Endothelial cell of umbilical vein (primary cell): ENCODE results near the gene PKN1. TPM values are rescaled to one million over a fixed set of nuclear protein-coding genes. Genes with fewer than 3 reads are reported as not detected.

Experiments
- BruUV-seq: library from RNA; stranded (reverse); fragments of 400-500 nt; replicated peaks from 2 replicates; lab custom pipeline; 2021; lab: Mats Ljungman, UMichigan
- CTCF ChIA-PET: fragments of 300-600, 350-600 bp; sonication (Branson Sonifier 250); formaldehyde crosslinking; loops from one replicate; lab custom pipeline; 2021; ENCODE audit warnings: antibody characterized with exemption, inconsistent platforms; lab: Charles Lee
- POLR2A ChIA-PET: fragments of 300-600, 350-600 bp; sonication (Branson Sonifier 250); formaldehyde crosslinking; loops from one replicate; lab custom pipeline; 2021; ENCODE audit warnings: antibody characterized with exemption, inconsistent platforms; lab: Charles Lee
- DNase-seq: peaks from one replicate; pipeline ENCODE4 v3.0.0-alpha.2; 2011; ENCODE audit warnings: low read depth, low spot score
- FAIRE-seq: peaks from 2 replicates; lab custom pipeline; 2011; peaks lifted over from hg19 to GRCh38; lab: Jason Lieb, UNC
- H2AFZ ChIP-seq: 2 replicates; pipeline ENCODE4 v1.6.0; 2012; ENCODE audit warnings: low read depth, low read length, control low read depth, inconsistent platforms
- H3K27ac ChIP-seq: 2 replicates; pipeline ENCODE4 v1.5.1; 2011; ENCODE audit warnings: low read depth, mild to moderate bottlenecking, control low read depth, low read length, moderate library complexity; ENCODE audit not compliant: insufficient read depth
- H3K27me3 ChIP-seq, 2 experiments: 2 replicates each; pipeline versions ENCODE4 v1.6.0 to v1.6.1; 2011; ENCODE audit warnings: low read length in 2 of 2, mixed read lengths in 1 of 2; ENCODE audit not compliant: control insufficient read depth in 2 of 2, insufficient read depth in 2 of 2
- H3K36me3 ChIP-seq, 2 experiments: 2 replicates in 1 of 2; 3 replicates in 1 of 2; pipeline ENCODE4 v1.5.1; 2011; ENCODE audit warnings: low read length in 2 of 2, mild to moderate bottlenecking in 1 of 2, moderate library complexity in 1 of 2; ENCODE audit not compliant: control insufficient read depth in 2 of 2, insufficient read depth in 2 of 2; ENCODE audit errors: extremely low read depth in 1 of 2
- H3K4me1 ChIP-seq: 3 replicates; pipeline ENCODE4 v1.5.1; 2011; ENCODE audit warnings: mild to moderate bottlenecking, low read length; ENCODE audit not compliant: control insufficient read depth, insufficient read depth; ENCODE audit errors: extremely low read depth
- H3K4me2 ChIP-seq: 2 replicates; pipeline ENCODE4 v1.6.1; 2011; ENCODE audit warnings: low read length, control low read depth, mixed read lengths; ENCODE audit not compliant: insufficient read depth
- H3K4me3 ChIP-seq, 3 experiments: fragments of 200-600 bp in 1 of 3; sonication (generic), shearing (Covaris generic) in 1 of 3; replicated peaks in 1 of 3; 2 replicates each; pipeline ENCODE4 v1.5.1; 2011 to 2016; ENCODE audit warnings: control low read depth in 3 of 3, low read length in 3 of 3, mild to moderate bottlenecking in 2 of 3, inconsistent platforms in 1 of 3, low read depth in 1 of 3, moderate library complexity in 1 of 3; ENCODE audit not compliant: insufficient read depth in 1 of 3
- H3K79me2 ChIP-seq: 2 replicates; pipeline ENCODE4 v1.6.0; 2012; ENCODE audit warnings: low read length, inconsistent platforms; ENCODE audit not compliant: control insufficient read depth, insufficient read depth
- H3K9ac ChIP-seq: replicated peaks from 2 replicates; pipeline ENCODE3; 2011; ENCODE audit warnings: low read length, control low read depth; ENCODE audit not compliant: insufficient read depth; ENCODE audit errors: extremely low read depth
- H3K9me1 ChIP-seq: replicated peaks from 3 replicates; pipeline ENCODE4 v1.6.0; 2011; ENCODE audit warnings: mild to moderate bottlenecking, low read length; ENCODE audit not compliant: control insufficient read depth, insufficient read depth; ENCODE audit errors: extremely low read depth
- H3K9me3 ChIP-seq: replicated peaks from 2 replicates; pipeline ENCODE4 v1.5.1; 2012; ENCODE audit warnings: low read length, inconsistent platforms; ENCODE audit not compliant: control insufficient read depth, insufficient read depth
- H4K20me1 ChIP-seq: replicated peaks from 2 replicates; pipeline ENCODE3; 2011; ENCODE audit warnings: mild to moderate bottlenecking, low read length; ENCODE audit not compliant: control insufficient read depth, insufficient read depth; ENCODE audit errors: extremely low read depth
- EZH2 ChIP-seq: IDR thresholded peaks from 2 replicates; pipeline ENCODE4 v1.6.1; 2012; ENCODE audit warnings: borderline replicate concordance, low read depth, mild to moderate bottlenecking, moderate library complexity, low read length, inconsistent platforms; ENCODE audit not compliant: severe bottlenecking
- FOS ChIP-seq: IDR thresholded peaks from 2 replicates; pipeline ENCODE4 v1.6.1; 2011; ENCODE audit warnings: mild to moderate bottlenecking, low read length, moderate library complexity, borderline replicate concordance; ENCODE audit not compliant: insufficient read depth
- GATA2 ChIP-seq: IDR thresholded peaks from 2 replicates; pipeline ENCODE4 v1.7.0; 2011; ENCODE audit warnings: low read depth, mild to moderate bottlenecking, moderate library complexity, mixed read lengths, low read length; ENCODE audit not compliant: insufficient read length, insufficient read depth
- JUN ChIP-seq: IDR thresholded peaks from 2 replicates; pipeline ENCODE4 v1.6.1; 2011; ENCODE audit warnings: borderline replicate concordance, low read depth; ENCODE audit not compliant: insufficient read length, insufficient read depth
- MAX ChIP-seq: IDR thresholded peaks from 2 replicates; pipeline ENCODE4 v1.6.1; 2011; ENCODE audit not compliant: insufficient read depth, insufficient read length
- MYC ChIP-seq: IDR thresholded peaks from one replicate; pipeline ENCODE4 v1.6.1; 2011; ENCODE audit warnings: mild to moderate bottlenecking, low read depth, low read length
- POLR2A ChIP-seq: IDR thresholded peaks from 2 replicates; pipeline ENCODE4 v1.6.1; 2012; ENCODE audit warnings: low read depth, mild to moderate bottlenecking, control low read depth, low read length
- POLR2AphosphoS5 ChIP-seq: IDR thresholded peaks from 2 replicates; pipeline ENCODE4 v1.6.1; 2012; ENCODE audit warnings: low read depth, mild to moderate bottlenecking, control low read depth, low read length, moderate library complexity; ENCODE audit not compliant: insufficient read depth
- dilution Hi-C: fragments of 300-500 bp; cut with MboI; formaldehyde crosslinking; loops from one replicate; pipeline ENCODE4 v1.15.0; 2019; ENCODE audit warnings: low sequenced_read_pairs; ENCODE audit not compliant: extremely low pct_ligation_motif_present
- intact Hi-C: fragments of 100-400 bp; cut with micrococcal nuclease; formaldehyde crosslinking; loops from one replicate; pipeline ENCODE4 v1.10.0; 2022
- polyA plus RNA-seq, 4 experiments: library from polyadenylated mRNA; depleted of rRNA in 3 of 4; stranded (reverse) in 3 of 4; unstranded in 1 of 4; fragments of >200 nt; gene quantifications; 2 replicates each; pipeline versions ENCODE4 v1.2.1 to v1.2.3, GENCODE V29; 2011 to 2012; ENCODE audit warnings: missing spikeins in 1 of 4
- total RNA-seq: library from RNA; stranded (reverse); gene quantifications from 2 replicates; pipeline ENCODE4 v1.2.3, GENCODE V29; 2021
- TF ChIP-seq, protein P1 (sequence below), 2 donors: IDR thresholded peaks; 1 replicate in 1 of 2; 2 replicates in 1 of 2; pipeline ENCODE4 v1.5.1; 2011; ENCODE audit warnings: low read length in 2 of 2, mild to moderate bottlenecking in 2 of 2, moderate library complexity in 2 of 2, control low read depth in 1 of 2, inconsistent platforms in 1 of 2, low read depth in 1 of 2; ENCODE audit not compliant: insufficient read depth in 1 of 2; ENCODE audit errors: extremely low read depth in 1 of 2

Gene PKN1
- total and polyA plus RNA-seq, 2 donors (not counting 3 experiments of a cell fraction or from before 2014, with no cell fraction given): 148 to 302 TPM

- peaks cover 0 to under 1% of the 10 kb centered on the region in 2 experiments for H3K27me3 ChIP-seq
- intact Hi-C loops (no loop called here), dilution Hi-C loops (no loop called here)
- no peak overlapping the region for H3K9ac ChIP-seq
- H3K9me3 ChIP-seq: no peaks in the 10 kb centered on the region
- ChIA-PET POLR2A (interaction anchor here (3.0 kb wide), 1 partner anchor 20 kb away, joined by 22 read pairs; the partner anchor contains the start of gene DNAJB1), CTCF (interaction anchor here (0.9 to 2.9 kb wide), 7 partner anchors 10 to 64 kb away, joined by 3 to 13 read pairs (median 5); no protein-coding TSS in a partner anchor)
- peaks cover 23% of the 10 kb centered on the region for H3K79me2 ChIP-seq
- H3K4me3 ChIP-seq: no peak overlapping the region
- peak; percentile 59 for DNase-seq
- H3K36me3 ChIP-seq: peaks cover 0 to 2% of the 10 kb centered on the region in 2 experiments
- peak overlapping the region; percentile 56 for H2AFZ ChIP-seq
- H4K20me1 ChIP-seq: no peaks in the 10 kb centered on the region
- TF ChIP-seq, protein P1, sequence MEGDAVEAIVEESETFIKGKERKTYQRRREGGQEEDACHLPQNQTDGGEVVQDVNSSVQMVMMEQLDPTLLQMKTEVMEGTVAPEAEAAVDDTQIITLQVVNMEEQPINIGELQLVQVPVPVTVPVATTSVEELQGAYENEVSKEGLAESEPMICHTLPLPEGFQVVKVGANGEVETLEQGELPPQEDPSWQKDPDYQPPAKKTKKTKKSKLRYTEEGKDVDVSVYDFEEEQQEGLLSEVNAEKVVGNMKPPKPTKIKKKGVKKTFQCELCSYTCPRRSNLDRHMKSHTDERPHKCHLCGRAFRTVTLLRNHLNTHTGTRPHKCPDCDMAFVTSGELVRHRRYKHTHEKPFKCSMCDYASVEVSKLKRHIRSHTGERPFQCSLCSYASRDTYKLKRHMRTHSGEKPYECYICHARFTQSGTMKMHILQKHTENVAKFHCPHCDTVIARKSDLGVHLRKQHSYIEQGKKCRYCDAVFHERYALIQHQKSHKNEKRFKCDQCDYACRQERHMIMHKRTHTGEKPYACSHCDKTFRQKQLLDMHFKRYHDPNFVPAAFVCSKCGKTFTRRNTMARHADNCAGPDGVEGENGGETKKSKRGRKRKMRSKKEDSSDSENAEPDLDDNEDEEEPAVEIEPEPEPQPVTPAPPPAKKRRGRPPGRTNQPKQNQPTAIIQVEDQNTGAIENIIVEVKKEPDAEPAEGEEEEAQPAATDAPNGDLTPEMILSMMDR (IDR thresholded peaks at IDR 0.05; ENCODE audit: extremely low read depth in 1 of 2, insufficient read depth in 1 of 2, low read depth in 1 of 2, low read length in 2 of 2): no peak
- TF ChIP-seq MYC (no peak), EZH2 (no peak), POLR2A (no peak), GATA2 (no peak), FOS (no peak), MAX (no peak), JUN (no peak), POLR2AphosphoS5 (no peak)
- no peaks in the 10 kb centered on the region for H3K9me1 ChIP-seq
- H3K27ac ChIP-seq: no peak overlapping the region
- peak overlapping the region; percentile 6 for H3K4me2 ChIP-seq
- no TSS peak for BruUV-seq
- peak; percentile 96 for FAIRE-seq
- H3K4me1 ChIP-seq: peaks cover 23% of the 10 kb centered on the region
These were observed 64.3 kb downstream of the PKN1 start for GRCh38 chr19:14497228-14497921.
